Measurements from ENCODE around the gene BRAF.

- no peak for TF ChIP-seq CTCF (IDR thresholded peaks at IDR 0.05; ENCODE audit: low read length)
- TF ChIP-seq EZH2phosphoT487 (IDR thresholded peaks at IDR 0.05; ENCODE audit: low read length), result no peak
These were observed 247.2 kb downstream of the BRAF start for GRCh38 chr7:140677496-140677895.

All from MM.1S (cell line).